ENCODE data around the gene QSOX2.

The QSOX2 gene

GRCh38 chr9:136264031-136264430, 18.4 kb upstream of the QSOX2 start:
- no peaks in the 10 kb centered on the region; the same call in none of the 2 replicates for H3K27me3 ChIP-seq (replicated peaks; ENCODE audit: control insufficient read depth, insufficient read depth, low read length)

GRCh38 chr9:136262671-136263178, 17.1 kb upstream of the QSOX2 start:
- Histone ChIP-seq H3K27me3 (replicated peaks; ENCODE audit: control insufficient read depth, insufficient read depth, low read length) (no peaks in the 10 kb centered on the region; the same call in none of the 2 replicates), H3K4me3 (replicated peaks; ENCODE audit: low read depth, low read length) (no peak overlapping the region), H3K36me3 (ENCODE audit: control insufficient read depth, insufficient read depth, low read length) (no peaks in the 10 kb centered on the region)
- DNase-seq (ENCODE audit: extremely low read depth, insufficient read length) = no peak
- no peak for TF ChIP-seq CTCF (IDR thresholded peaks at IDR 0.05; ENCODE audit: insufficient read depth, low read length, poor library complexity, severe bottlenecking)

More at GRCh38 chr9:136264031-136264430, 18.4 kb upstream of the QSOX2 start:
- TF ChIP-seq CTCF (IDR thresholded peaks at IDR 0.05; ENCODE audit: insufficient read depth, low read length, poor library complexity, severe bottlenecking) = no peak
- Histone ChIP-seq H3K36me3 (ENCODE audit: control insufficient read depth, insufficient read depth, low read length) (no peaks in the 10 kb centered on the region), H3K4me3 (replicated peaks; ENCODE audit: low read depth, low read length) (no peak overlapping the region)
- DNase-seq (ENCODE audit: extremely low read depth, insufficient read length) = no peak

GRCh38 chr9:136261686-136262430, 16.2 kb upstream of the QSOX2 start:
- no peak for DNase-seq (ENCODE audit: extremely low read depth, insufficient read length)
- Histone ChIP-seq H3K27me3 (replicated peaks; ENCODE audit: control insufficient read depth, insufficient read depth, low read length) (no peaks in the 10 kb centered on the region; the same call in none of the 2 replicates), H3K4me3 (replicated peaks; ENCODE audit: low read depth, low read length) (no peak overlapping the region), H3K36me3 (ENCODE audit: control insufficient read depth, insufficient read depth, low read length) (no peaks in the 10 kb centered on the region)
- TF ChIP-seq CTCF (IDR thresholded peaks at IDR 0.05; ENCODE audit: insufficient read depth, low read length, poor library complexity, severe bottlenecking) = no peak

GRCh38 chr9:136260936-136261472, 15.4 kb upstream of the QSOX2 start:
- no peak overlapping the region for H3K4me3 ChIP-seq (replicated peaks; ENCODE audit: low read depth, low read length)
- H3K36me3 ChIP-seq (ENCODE audit: control insufficient read depth, insufficient read depth, low read length) = no peaks in the 10 kb centered on the region
- no peak for TF ChIP-seq CTCF (IDR thresholded peaks at IDR 0.05; ENCODE audit: insufficient read depth, low read length, poor library complexity, severe bottlenecking)
- DNase-seq (ENCODE audit: extremely low read depth, insufficient read length) = no peak
- no peaks in the 10 kb centered on the region; the same call in none of the 2 replicates for H3K27me3 ChIP-seq (replicated peaks; ENCODE audit: control insufficient read depth, insufficient read depth, low read length)

- H3K27me3 ChIP-seq (replicated peaks; ENCODE audit: control insufficient read depth, insufficient read depth, low read length) = no peaks in the 10 kb centered on the region; the same call in none of the 2 replicates
- no peaks in the 10 kb centered on the region for H3K36me3 ChIP-seq (ENCODE audit: control insufficient read depth, insufficient read depth, low read length)
- TF ChIP-seq CTCF (IDR thresholded peaks at IDR 0.05; ENCODE audit: insufficient read depth, low read length, poor library complexity, severe bottlenecking) = no peak
- no peak for DNase-seq (ENCODE audit: extremely low read depth, insufficient read length)
- no peak overlapping the region for H3K4me3 ChIP-seq (replicated peaks; ENCODE audit: low read depth, low read length)
Measured at GRCh38 chr9:136260521-136260920, 14.9 kb upstream of the QSOX2 start.
